ENCODE data around the gene C1S. TPM values are rescaled to one million over a fixed set of nuclear protein-coding genes. Genes with fewer than 3 reads are reported as not detected.
A peak's percentile ranks its signal among the peaks of the same experiment; 100 is the strongest.

Gene C1S
- total RNA-seq, 2 experiments from 2014 or later: 3.8 to 4.6 TPM

- H3K27me3 Mint-ChIP-seq: peaks cover 10% of the 10 kb centered on the region
- Histone ChIP-seq H3K36me3 (ENCODE audit: insufficient read depth, low read length) (no peaks in the 10 kb centered on the region), H3K4me3 (ENCODE audit: low read length) (no peak overlapping the region), H3K4me1 (ENCODE audit: insufficient read depth, low read length) (no peaks in the 10 kb centered on the region), H3K27me3 (ENCODE audit: control insufficient read depth in 1 of 2, insufficient read depth in 2 of 2, low read length in 2 of 2) (no peaks in the 10 kb centered on the region), H3K9me3 (ENCODE audit: control insufficient read depth in 1 of 2, insufficient read depth in 1 of 2, low read length in 2 of 2) (no peaks in the 10 kb centered on the region), H3K27ac (ENCODE audit: low read depth in 1 of 2, low read length in 2 of 2) (no peak overlapping the region)
- peak in 1 of 14 experiments; percentile 5 for DNase-seq
- H3K4me3 Mint-ChIP-seq: no peak overlapping the region
- POLR2A ChIA-PET: no interaction called here
- H3K27ac Mint-ChIP-seq: no peak overlapping the region
- H3K9me3 Mint-ChIP-seq: no peaks in the 10 kb centered on the region
- H3K36me3 Mint-ChIP-seq (ENCODE audit: low read depth): no peaks in the 10 kb centered on the region
- no peak for TF ChIP-seq CTCF (IDR thresholded peaks at IDR 0.05)
- no peaks in the 10 kb centered on the region for H3K4me1 Mint-ChIP-seq (ENCODE audit: low read depth)
- CTCF ChIA-PET: no interaction called here
- intact Hi-C loops (cut with DNase I, micrococcal nuclease): no loop called here
- ATAC-seq (ENCODE audit: poor library complexity): no peak
Observed at GRCh38 chr12:7075518-7075917, 15.0 kb downstream of the C1S start.

GRCh38 chr12:7075939-7076338 is 15.4 kb downstream of the C1S start:
- no peaks in the 10 kb centered on the region for H3K27me3 ChIP-seq (ENCODE audit: control insufficient read depth in 1 of 2, insufficient read depth in 2 of 2, low read length in 2 of 2)
- ChIA-PET POLR2A (no interaction called here), CTCF (no interaction called here)
- TF ChIP-seq CTCF (IDR thresholded peaks at IDR 0.05): no peak
- Mint-ChIP-seq H3K36me3 (ENCODE audit: low read depth) (no peaks in the 10 kb centered on the region), H3K27me3 (peaks cover 6% of the 10 kb centered on the region), H3K27ac (no peak overlapping the region), H3K4me3 (no peak overlapping the region), H3K9me3 (no peaks in the 10 kb centered on the region), H3K4me1 (ENCODE audit: low read depth) (no peaks in the 10 kb centered on the region)
- H3K9me3 ChIP-seq (ENCODE audit: control insufficient read depth in 1 of 2, insufficient read depth in 1 of 2, low read length in 2 of 2): no peaks in the 10 kb centered on the region
- H3K36me3 ChIP-seq (ENCODE audit: insufficient read depth, low read length): no peaks in the 10 kb centered on the region
- intact Hi-C loops (cut with DNase I, micrococcal nuclease): no loop called here
- H3K4me1 ChIP-seq (ENCODE audit: insufficient read depth, low read length): no peaks in the 10 kb centered on the region
- no peak overlapping the region for H3K27ac ChIP-seq (ENCODE audit: low read depth in 1 of 2, low read length in 2 of 2)
- no peak overlapping the region for H3K4me3 ChIP-seq (ENCODE audit: low read length)
- DNase-seq (no peak), ATAC-seq (ENCODE audit: poor library complexity) (no peak)

GRCh38 chr12:7076493-7076892 is 16.0 kb downstream of the C1S start:
- CTCF ChIA-PET: no interaction called here
- no peak overlapping the region for H3K27ac Mint-ChIP-seq
- H3K4me1 ChIP-seq (ENCODE audit: insufficient read depth, low read length): no peaks in the 10 kb centered on the region

More at GRCh38 chr12:7076493-7076892, 16.0 kb downstream of the C1S start:
- Histone ChIP-seq H3K4me3 (ENCODE audit: low read length) (no peak overlapping the region), H3K27me3 (ENCODE audit: control insufficient read depth in 1 of 2, insufficient read depth in 2 of 2, low read length in 2 of 2) (no peaks in the 10 kb centered on the region), H3K27ac (ENCODE audit: low read depth in 1 of 2, low read length in 2 of 2) (no peak overlapping the region), H3K9me3 (ENCODE audit: control insufficient read depth in 1 of 2, insufficient read depth in 1 of 2, low read length in 2 of 2) (no peaks in the 10 kb centered on the region), H3K36me3 (ENCODE audit: insufficient read depth, low read length) (no peaks in the 10 kb centered on the region)
- POLR2A ChIA-PET: interaction anchor here (0.5 kb wide), 1 partner anchor 500 kb away, joined by 4 read pairs; no protein-coding TSS in a partner anchor
- H3K4me1 Mint-ChIP-seq (ENCODE audit: low read depth): no peaks in the 10 kb centered on the region
- no peaks in the 10 kb centered on the region for H3K36me3 Mint-ChIP-seq (ENCODE audit: low read depth)
- no peaks in the 10 kb centered on the region for H3K9me3 Mint-ChIP-seq
- peaks cover 5% of the 10 kb centered on the region for H3K27me3 Mint-ChIP-seq
- intact Hi-C loops (cut with DNase I, micrococcal nuclease): no loop called here
- TF ChIP-seq CTCF (IDR thresholded peaks at IDR 0.05): no peak
- ATAC-seq (ENCODE audit: poor library complexity) (no peak), DNase-seq (no peak)
- no peak overlapping the region for H3K4me3 Mint-ChIP-seq

Data from CD4-positive, alpha-beta T cell (primary cell).